ENCODE data around the gene BRINP1. TPM values are rescaled to one million over a fixed set of nuclear protein-coding genes. Genes with fewer than 3 reads are reported as not detected.

Gene BRINP1
- total RNA-seq, 2 donors from 2014 or later, result 1.0 TPM; not detected in 1

DNA sequence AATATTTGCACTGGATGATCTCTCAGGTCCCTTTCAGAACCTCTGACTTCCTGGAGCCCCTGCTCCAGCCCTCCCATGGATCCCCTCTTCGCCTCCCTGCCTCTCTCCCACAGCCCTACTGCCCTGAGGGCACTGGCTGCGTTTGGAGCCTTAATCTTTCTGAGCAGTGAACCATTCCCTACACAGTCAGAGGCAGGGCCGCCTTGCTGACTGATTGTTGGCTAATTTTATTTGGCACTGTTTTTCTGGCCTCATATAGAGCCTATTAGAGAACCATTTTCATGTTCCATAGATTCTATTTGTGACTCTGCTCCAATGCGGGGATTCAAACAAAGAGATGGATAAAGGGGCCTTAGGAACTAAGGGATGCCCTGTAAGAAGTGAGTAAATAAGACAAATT is 91.1 kb downstream of the BRINP1 start:
- intact Hi-C loops (cut with DNase I), result no loop called here
- Histone ChIP-seq H3K9me3 (no peaks in the 10 kb centered on the region), H3K36me3 (replicated peaks in 1 of 2; ENCODE audit: insufficient read depth in 1 of 2, low read depth in 2 of 2) (no peaks in the 10 kb centered on the region), H3K4me1 (no peaks in the 10 kb centered on the region), H3K27me3 (no peaks in the 10 kb centered on the region), H3K27ac (no peak overlapping the region), H3K4me3 (no peak overlapping the region)
- 42 to 53% methylated on average over 4 of the region's 4 CpGs for WGBS, 2 donors
- DNase-seq, result no peak
- TF ChIP-seq, protein P1, sequence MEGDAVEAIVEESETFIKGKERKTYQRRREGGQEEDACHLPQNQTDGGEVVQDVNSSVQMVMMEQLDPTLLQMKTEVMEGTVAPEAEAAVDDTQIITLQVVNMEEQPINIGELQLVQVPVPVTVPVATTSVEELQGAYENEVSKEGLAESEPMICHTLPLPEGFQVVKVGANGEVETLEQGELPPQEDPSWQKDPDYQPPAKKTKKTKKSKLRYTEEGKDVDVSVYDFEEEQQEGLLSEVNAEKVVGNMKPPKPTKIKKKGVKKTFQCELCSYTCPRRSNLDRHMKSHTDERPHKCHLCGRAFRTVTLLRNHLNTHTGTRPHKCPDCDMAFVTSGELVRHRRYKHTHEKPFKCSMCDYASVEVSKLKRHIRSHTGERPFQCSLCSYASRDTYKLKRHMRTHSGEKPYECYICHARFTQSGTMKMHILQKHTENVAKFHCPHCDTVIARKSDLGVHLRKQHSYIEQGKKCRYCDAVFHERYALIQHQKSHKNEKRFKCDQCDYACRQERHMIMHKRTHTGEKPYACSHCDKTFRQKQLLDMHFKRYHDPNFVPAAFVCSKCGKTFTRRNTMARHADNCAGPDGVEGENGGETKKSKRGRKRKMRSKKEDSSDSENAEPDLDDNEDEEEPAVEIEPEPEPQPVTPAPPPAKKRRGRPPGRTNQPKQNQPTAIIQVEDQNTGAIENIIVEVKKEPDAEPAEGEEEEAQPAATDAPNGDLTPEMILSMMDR (IDR thresholded peaks at IDR 0.05), result no peak
- no peak for TF ChIP-seq POLR2A (IDR thresholded peaks at IDR 0.05)
- ATAC-seq, result no peak

GRCh38 chr9:119273984-119274665 is 95.1 kb downstream of the BRINP1 start:
- no peak overlapping the region for H3K27ac ChIP-seq
- intact Hi-C loops (cut with DNase I), result no loop called here
- no peaks in the 10 kb centered on the region for H3K4me1 ChIP-seq
- H3K27me3 ChIP-seq, result no peaks in the 10 kb centered on the region
- TF ChIP-seq, protein P1 (IDR thresholded peaks at IDR 0.05), result no peak
- no peak for TF ChIP-seq POLR2A (IDR thresholded peaks at IDR 0.05)
- H3K4me3 ChIP-seq, result no peak overlapping the region
- DNase-seq (peak in 1 of 4 donors; percentile 2), ATAC-seq (no peak)
- 23 to 26% methylated on average over 3 of the region's 3 CpGs for WGBS, 2 donors
- H3K36me3 ChIP-seq (replicated peaks in 1 of 2; ENCODE audit: insufficient read depth in 1 of 2, low read depth in 2 of 2), result no peaks in the 10 kb centered on the region
- no peaks in the 10 kb centered on the region for H3K9me3 ChIP-seq

DNA sequence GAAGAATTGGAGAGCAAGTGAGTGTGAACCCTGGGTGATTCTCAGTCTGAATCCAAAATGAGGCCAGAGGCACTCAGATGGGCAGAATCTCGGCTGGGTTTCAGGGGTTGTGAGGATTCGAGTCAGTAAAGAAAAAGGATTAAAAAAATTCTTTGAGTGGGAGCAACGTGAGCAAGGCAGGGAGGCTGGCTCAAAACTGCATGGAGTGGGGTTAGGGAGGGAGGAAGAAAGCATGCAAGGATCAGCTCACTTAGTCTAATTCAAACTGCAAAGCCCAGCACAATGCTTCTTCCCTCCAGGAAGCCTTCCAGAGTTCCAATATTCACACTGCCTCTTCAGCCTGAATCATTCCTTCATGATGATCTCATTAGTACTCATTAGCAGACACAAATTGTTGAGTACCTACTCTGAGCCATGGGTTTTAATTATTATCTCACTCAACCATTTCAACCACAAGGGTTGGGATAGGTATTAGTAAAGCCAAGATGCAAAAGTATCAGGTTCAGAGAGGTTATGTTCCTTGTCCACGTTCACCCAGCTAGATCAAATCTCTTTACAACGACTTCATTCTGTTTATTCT is 95.8 kb downstream of the BRINP1 start:
- no peaks in the 10 kb centered on the region for H3K27me3 ChIP-seq
- 28 to 34% methylated on average over 5 of the region's 5 CpGs for WGBS, 2 donors
- ATAC-seq (no peak), DNase-seq (no peak)
- H3K27ac ChIP-seq, result no peak overlapping the region
- intact Hi-C loops (cut with DNase I), result no loop called here
- no peak for TF ChIP-seq POLR2A (IDR thresholded peaks at IDR 0.05)
- TF ChIP-seq, protein P1 (IDR thresholded peaks at IDR 0.05), result no peak
- no peaks in the 10 kb centered on the region for H3K4me1 ChIP-seq
- H3K9me3 ChIP-seq, result no peaks in the 10 kb centered on the region
- no peaks in the 10 kb centered on the region for H3K36me3 ChIP-seq (replicated peaks in 1 of 2; ENCODE audit: insufficient read depth in 1 of 2, low read depth in 2 of 2)
- no peak overlapping the region for H3K4me3 ChIP-seq

GRCh38 chr9:119272500-119273211 is 96.6 kb downstream of the BRINP1 start:
- Histone ChIP-seq H3K36me3 (replicated peaks in 1 of 2; ENCODE audit: insufficient read depth in 1 of 2, low read depth in 2 of 2) (no peaks in the 10 kb centered on the region), H3K4me1 (no peaks in the 10 kb centered on the region), H3K4me3 (no peak overlapping the region), H3K27ac (no peak overlapping the region), H3K27me3 (no peaks in the 10 kb centered on the region), H3K9me3 (no peaks in the 10 kb centered on the region)
- no peak for TF ChIP-seq POLR2A (IDR thresholded peaks at IDR 0.05)
- TF ChIP-seq, protein P1 (IDR thresholded peaks at IDR 0.05), result no peak
- DNase-seq (no peak), ATAC-seq (no peak)
- intact Hi-C loops (cut with DNase I), result no loop called here
- WGBS, 2 donors, result 36 to 40% methylated on average over 5 of the region's 5 CpGs
